ENCODE measurements around the gene CASTOR2.
"Not testable (repeated sequence)": the region's sequence is repeated elsewhere in the genome, so short reads cannot be mapped to it uniquely, and the experiment has no call there.

GRCh38 chr7:74964511-74965119 is at the start of gene CASTOR2:
- not testable (repeated sequence) for TF ChIP-seq CTCF (IDR thresholded peaks at IDR 0.05)
- TF ChIP-seq POLR2A (IDR thresholded peaks at IDR 0.05): peak in 1 of 3 donors; percentile 17

Measured in body of pancreas (tissue), 4 donors.